Measurements from ENCODE around the gene BUD31.
"Not testable (repeated sequence)": the region's sequence is repeated elsewhere in the genome, so short reads cannot be mapped to it uniquely, and the experiment has no call there.

The BUD31 gene

DNA sequence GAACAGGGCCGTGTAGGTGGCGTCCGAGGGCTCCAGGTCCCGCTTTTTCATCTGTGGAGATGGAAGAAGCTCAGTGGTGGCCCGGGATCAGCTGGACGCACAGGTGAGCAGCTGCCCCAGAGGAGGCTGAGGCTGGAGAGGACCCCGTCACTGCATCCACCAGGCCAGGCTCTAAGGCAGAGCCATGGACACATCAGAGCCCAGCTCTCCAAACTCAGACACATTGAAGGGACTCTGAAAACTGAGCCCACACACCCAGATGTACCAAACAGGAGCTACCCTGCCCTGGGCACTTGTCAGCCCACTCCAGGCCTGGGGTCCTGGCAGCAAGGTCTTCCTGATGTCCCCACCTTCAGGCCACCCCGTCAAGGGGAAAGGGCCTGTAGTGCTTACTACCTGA lies 21.0 kb downstream of the BUD31 start:
- TF ChIP-seq POLR2AphosphoS5 (IDR thresholded peaks at IDR 0.05; ENCODE audit: borderline replicate concordance, low read depth, low read length), result no peak
- TF ChIP-seq FOXP2 (optimal IDR thresholded peaks at IDR 0.05; ENCODE audit: control extremely low read depth, extremely low read length, insufficient read depth), result no peak
- TF ChIP-seq EZH2 (IDR thresholded peaks at IDR 0.05), result no peak
- H3K9ac ChIP-seq (ENCODE audit: insufficient read length), result no peak overlapping the region
- H3K36me3 ChIP-seq (ENCODE audit: insufficient read depth, low read length), result peaks cover 51% of the 10 kb centered on the region; the same call in 1 of the 2 replicates
- no peaks in the 10 kb centered on the region for H3K9me3 ChIP-seq (ENCODE audit: low read depth, low read length)
- DNase-seq (ENCODE audit: low read depth, low spot score), result no peak
- no peak overlapping the region for H3K27ac ChIP-seq
- H3K4me3 ChIP-seq, result no peak overlapping the region

DNA sequence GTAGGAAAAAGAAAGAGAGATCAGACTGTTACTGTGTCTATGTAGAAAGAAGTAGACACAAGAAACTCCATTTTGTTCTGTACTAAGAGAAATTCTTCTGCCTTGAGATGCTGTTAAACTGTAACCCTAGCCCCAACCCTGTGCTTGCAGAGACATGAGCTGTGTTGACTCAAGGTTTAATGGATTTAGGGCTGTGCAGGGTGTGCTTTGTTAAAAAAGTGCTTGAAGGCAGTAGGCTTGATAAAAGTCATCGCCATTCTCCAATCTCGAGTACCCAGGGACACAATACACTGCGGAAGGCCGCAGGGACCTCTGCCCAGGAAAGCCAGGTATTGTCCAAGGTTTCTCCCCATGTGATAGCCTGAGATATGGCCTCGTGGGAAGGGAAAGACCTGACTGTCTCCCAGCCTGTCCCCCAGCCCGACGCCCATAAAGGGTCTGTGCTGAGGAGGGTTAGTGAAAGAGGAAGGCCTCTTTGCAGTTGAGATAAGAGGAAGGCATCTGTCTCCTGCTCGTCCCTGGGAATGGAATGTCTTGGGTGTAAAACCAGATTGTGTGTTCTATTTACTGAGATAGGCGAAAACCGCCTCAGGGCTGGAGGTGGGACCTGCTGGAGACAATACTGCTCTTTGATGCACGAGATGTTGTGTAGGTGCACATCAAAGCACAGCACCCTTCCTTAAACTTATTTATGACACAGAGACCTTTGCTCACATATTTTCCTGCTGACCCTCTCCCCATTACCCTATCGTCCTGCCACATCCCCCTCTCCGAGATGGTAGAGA lies 23.2 kb downstream of the BUD31 start:
- peaks cover 50% of the 10 kb centered on the region; the same call in 1 of the 2 replicates for H3K36me3 ChIP-seq (ENCODE audit: insufficient read depth, low read length)
- not testable (repeated sequence) for H3K9me3 ChIP-seq (ENCODE audit: low read depth, low read length); H3K27ac ChIP-seq; DNase-seq (ENCODE audit: low read depth, low spot score); H3K4me3 ChIP-seq; H3K9ac ChIP-seq (ENCODE audit: insufficient read length)

DNA sequence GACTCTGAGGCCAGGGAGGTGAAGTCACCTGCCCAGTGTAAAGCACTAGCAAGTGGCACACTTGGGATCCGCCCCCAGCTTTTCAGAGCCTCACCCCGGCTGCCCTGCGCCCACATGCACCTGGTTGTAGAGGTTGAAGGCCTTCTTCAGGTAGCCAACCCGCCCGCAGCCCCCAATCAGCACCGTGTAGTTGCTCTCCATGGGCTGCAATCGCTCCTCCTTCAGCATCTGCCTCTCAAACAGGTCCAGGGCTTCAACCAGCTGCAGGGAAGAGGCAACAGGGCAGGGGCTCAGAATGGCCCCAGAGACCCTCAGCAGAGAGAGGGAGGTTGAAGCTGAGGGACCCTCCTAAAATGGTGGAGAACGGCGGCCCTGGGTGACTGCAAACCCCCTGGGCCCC lies 24.4 kb downstream of the BUD31 start:
- TF ChIP-seq EZH2 (IDR thresholded peaks at IDR 0.05), result no peak
- no peak for TF ChIP-seq FOXP2 (optimal IDR thresholded peaks at IDR 0.05; ENCODE audit: control extremely low read depth, extremely low read length, insufficient read depth)
- no peak for TF ChIP-seq POLR2AphosphoS5 (IDR thresholded peaks at IDR 0.05; ENCODE audit: borderline replicate concordance, low read depth, low read length)
- H3K36me3 ChIP-seq (ENCODE audit: insufficient read depth, low read length), result peaks cover 50% of the 10 kb centered on the region; the same call in 1 of the 2 replicates
- H3K9ac ChIP-seq (ENCODE audit: insufficient read length), result no peak overlapping the region

DNA sequence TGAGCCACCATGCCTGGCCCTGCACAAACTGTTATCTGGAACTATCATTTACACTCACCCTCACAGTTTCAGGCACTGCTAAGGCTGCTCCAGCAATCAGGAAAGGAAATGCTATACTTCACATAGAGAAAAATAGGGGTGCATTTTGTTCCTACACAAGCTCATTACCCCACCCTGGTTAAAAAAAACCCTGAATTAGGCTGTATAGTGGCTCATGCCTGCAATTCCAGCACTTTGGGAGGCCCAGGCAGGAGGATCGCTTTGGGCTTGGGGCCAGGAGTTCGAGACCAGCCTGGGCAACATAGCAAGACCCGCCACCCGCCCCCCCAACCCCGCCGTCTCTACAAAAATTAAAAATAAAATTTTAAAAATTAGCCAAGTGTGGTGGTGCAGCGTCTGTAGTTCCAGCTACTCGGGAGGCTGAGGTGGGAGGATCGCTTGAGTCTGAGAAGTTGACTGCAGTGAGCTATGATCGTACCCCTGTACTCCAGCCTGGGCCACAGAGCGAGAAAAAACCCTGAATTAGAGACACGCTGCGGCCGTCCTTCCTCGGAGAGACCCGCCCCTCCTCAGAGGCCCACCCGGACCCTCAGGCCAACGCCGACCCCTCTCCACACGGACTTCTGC lies 29.3 kb downstream of the BUD31 start:
- Histone ChIP-seq H3K9ac (ENCODE audit: insufficient read length) (peak overlapping the region; percentile 95), H3K4me3 (peak overlapping the region; percentile 98), H3K36me3 (ENCODE audit: insufficient read depth, low read length) (peaks cover 29% of the 10 kb centered on the region; the same call in 1 of the 2 replicates), H3K9me3 (ENCODE audit: low read depth, low read length) (no peaks in the 10 kb centered on the region), H3K27ac (peak overlapping the region; percentile 54; the same call in 1 of the 2 replicates)
- DNase-seq (ENCODE audit: low read depth, low spot score), result no peak
- TF ChIP-seq FOXP2 (optimal IDR thresholded peaks at IDR 0.05; ENCODE audit: control extremely low read depth, extremely low read length, insufficient read depth), result no peak
- no peak for TF ChIP-seq POLR2AphosphoS5 (IDR thresholded peaks at IDR 0.05; ENCODE audit: borderline replicate concordance, low read depth, low read length)
- no peak for TF ChIP-seq EZH2 (IDR thresholded peaks at IDR 0.05)

More for the DNA sequence above, 24.4 kb downstream of the BUD31 start:
- Histone ChIP-seq H3K27ac (no peak overlapping the region), H3K4me3 (no peak overlapping the region), H3K9me3 (ENCODE audit: low read depth, low read length) (no peaks in the 10 kb centered on the region)
- DNase-seq (ENCODE audit: low read depth, low spot score), result no peak

DNA sequence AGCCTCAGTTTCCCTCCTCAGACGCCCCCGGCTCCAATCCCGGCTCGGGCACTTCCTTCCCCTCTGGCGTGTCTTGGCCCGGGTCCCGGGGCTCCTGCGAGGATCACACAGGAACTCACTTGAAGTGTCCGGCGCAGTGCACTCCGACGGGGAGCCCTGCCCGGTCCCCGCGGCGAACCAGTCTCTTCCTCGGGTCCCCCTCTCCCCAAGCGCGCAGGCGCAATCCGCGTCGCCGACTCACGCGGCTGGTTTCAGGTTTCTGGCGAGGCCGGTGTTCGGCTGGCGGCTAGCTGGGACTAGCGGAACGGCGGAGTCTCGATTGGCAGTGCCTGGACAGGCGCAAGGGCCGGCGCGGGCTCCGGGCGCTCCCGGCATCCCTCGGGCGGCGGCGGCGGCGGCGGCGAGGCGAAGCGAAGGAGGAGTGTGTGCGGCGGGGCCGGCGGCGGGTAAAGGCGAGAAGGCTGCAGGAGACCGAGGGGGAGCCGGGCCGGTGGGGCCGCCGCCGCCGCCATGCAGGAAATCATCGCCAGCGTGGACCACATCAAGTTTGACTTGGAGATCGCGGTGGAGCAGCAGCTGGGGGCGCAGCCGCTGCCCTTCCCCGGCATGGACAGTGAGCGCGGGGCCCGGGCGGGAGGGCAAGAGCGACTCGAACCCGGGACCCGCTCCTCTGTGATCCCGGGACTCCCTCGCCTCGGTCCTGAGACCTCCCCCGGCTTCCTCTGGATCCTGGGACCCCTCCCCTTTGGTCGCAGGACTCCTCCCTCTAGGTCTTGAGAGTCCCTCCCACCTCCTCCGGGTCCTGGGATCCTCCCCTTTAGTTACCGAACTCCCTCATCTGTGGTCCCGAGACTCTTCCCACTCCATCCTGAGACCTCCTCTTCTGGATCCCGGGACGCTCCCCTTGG lies 30.1 kb downstream of the BUD31 start, which contains the start of the genes CPSF4 and PTCD1:
CPSF4 (plus strand) TSS at position 371 of the 908 bp plus-strand sequence; CDS start at position 511, 140 bp downstream.
PTCD1 (minus strand) TSS at position 226 of the 908 bp plus-strand sequence. CDS start 3,556 bp downstream, outside the sequence.
- Histone ChIP-seq H3K27ac (peak within 1 kb of the TSS; percentile 81), H3K9ac (ENCODE audit: insufficient read length) (peak within 1 kb of the TSS; percentile 95), H3K36me3 (ENCODE audit: insufficient read depth, low read length) (peaks cover 30% of the 10 kb centered on the region; the same call in 1 of the 2 replicates), H3K4me3 (peak within 1 kb of the TSS; percentile 98), H3K9me3 (ENCODE audit: low read depth, low read length) (no peaks in the 10 kb centered on the region)
- TF ChIP-seq FOXP2 (optimal IDR thresholded peaks at IDR 0.05; ENCODE audit: control extremely low read depth, extremely low read length, insufficient read depth) (no peak), EZH2 (IDR thresholded peaks at IDR 0.05) (no peak), POLR2AphosphoS5 (IDR thresholded peaks at IDR 0.05; ENCODE audit: borderline replicate concordance, low read depth, low read length) (peak; percentile 77)
- peak; percentile 35 for DNase-seq (ENCODE audit: low read depth, low spot score)

DNA sequence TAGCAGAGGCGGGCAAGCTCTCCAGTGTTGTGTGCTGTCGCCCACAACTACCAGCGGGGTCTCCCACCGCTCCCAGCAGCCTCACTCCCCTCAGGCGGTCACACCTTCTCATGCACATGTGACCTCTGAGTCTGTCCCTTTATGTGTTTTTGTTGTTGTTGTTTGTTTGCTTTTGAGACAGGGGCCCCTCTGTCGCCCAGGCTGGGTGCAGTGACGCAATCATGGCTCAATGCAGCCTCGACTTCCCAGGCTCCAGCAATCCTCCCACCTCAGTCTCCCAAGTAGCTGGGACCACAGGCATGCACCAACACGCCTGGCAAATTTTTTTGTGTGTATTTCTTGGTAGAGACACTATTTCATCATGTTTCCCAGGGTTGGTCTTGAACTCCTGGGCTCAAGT lies 31.4 kb downstream of the BUD31 start:
- no peak overlapping the region for H3K27ac ChIP-seq
- no peaks in the 10 kb centered on the region for H3K9me3 ChIP-seq (ENCODE audit: low read depth, low read length)
- no peak for DNase-seq (ENCODE audit: low read depth, low spot score)
- peak overlapping the region; percentile 95 for H3K9ac ChIP-seq (ENCODE audit: insufficient read length)
- peaks cover 27% of the 10 kb centered on the region for H3K36me3 ChIP-seq (ENCODE audit: insufficient read depth, low read length)
- TF ChIP-seq EZH2 (IDR thresholded peaks at IDR 0.05), result no peak
- TF ChIP-seq FOXP2 (optimal IDR thresholded peaks at IDR 0.05; ENCODE audit: control extremely low read depth, extremely low read length, insufficient read depth), result no peak
- no peak for TF ChIP-seq POLR2AphosphoS5 (IDR thresholded peaks at IDR 0.05; ENCODE audit: borderline replicate concordance, low read depth, low read length)
- H3K4me3 ChIP-seq, result peak overlapping the region; percentile 98

DNA sequence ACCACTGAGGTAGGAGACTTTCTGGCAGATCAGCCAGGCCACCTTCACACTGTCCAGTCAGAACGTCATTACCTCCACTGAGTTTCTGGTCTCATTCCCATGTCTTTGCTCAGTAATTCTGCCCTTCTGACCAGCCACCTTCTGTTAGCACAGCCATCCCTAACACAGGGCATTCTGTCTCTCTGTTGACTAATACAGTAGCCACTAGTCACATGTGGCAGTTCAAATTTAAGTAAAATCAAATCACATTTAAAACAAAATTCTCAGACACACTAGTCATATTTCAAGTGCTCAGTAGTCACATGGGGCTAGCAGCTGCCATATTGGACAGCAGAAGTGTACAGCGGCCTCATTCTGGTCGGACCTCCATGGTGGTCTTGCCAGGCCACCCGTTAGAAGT lies 37.3 kb downstream of the BUD31 start:
- H3K9me3 ChIP-seq (ENCODE audit: low read depth, low read length), result no peaks in the 10 kb centered on the region
- no peak for TF ChIP-seq EZH2 (IDR thresholded peaks at IDR 0.05)
- no peak for TF ChIP-seq POLR2AphosphoS5 (IDR thresholded peaks at IDR 0.05; ENCODE audit: borderline replicate concordance, low read depth, low read length)
- no peak for TF ChIP-seq FOXP2 (optimal IDR thresholded peaks at IDR 0.05; ENCODE audit: control extremely low read depth, extremely low read length, insufficient read depth)
- no peak overlapping the region for H3K9ac ChIP-seq (ENCODE audit: insufficient read length)
- no peak overlapping the region for H3K4me3 ChIP-seq
- peaks cover 73% of the 10 kb centered on the region for H3K36me3 ChIP-seq (ENCODE audit: insufficient read depth, low read length)
- no peak overlapping the region for H3K27ac ChIP-seq
- DNase-seq (ENCODE audit: low read depth, low spot score), result no peak

DNA sequence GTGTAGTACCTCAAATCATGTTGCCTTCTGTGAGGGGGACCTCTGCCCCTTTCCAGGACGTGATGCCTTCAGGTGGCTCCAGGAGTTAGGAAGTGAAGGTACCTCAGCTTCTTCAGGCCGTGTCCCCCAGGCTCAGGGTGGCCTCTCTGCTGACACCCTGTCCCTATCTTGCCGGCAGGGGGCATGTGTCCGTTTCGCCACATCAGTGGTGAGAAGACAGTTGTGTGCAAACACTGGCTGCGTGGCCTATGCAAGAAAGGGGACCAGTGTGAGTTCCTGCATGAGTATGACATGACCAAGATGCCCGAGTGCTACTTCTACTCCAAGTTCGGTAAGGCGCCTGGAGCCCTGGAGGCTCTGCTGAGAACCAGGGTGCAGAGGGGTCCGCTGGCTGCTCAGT lies 39.2 kb downstream of the BUD31 start:
- H3K9me3 ChIP-seq (ENCODE audit: low read depth, low read length), result no peaks in the 10 kb centered on the region
- peaks cover 75% of the 10 kb centered on the region for H3K36me3 ChIP-seq (ENCODE audit: insufficient read depth, low read length)
- H3K9ac ChIP-seq (ENCODE audit: insufficient read length), result no peak overlapping the region
- no peak overlapping the region for H3K4me3 ChIP-seq
- no peak for DNase-seq (ENCODE audit: low read depth, low spot score)
- no peak overlapping the region for H3K27ac ChIP-seq
- TF ChIP-seq FOXP2 (optimal IDR thresholded peaks at IDR 0.05; ENCODE audit: control extremely low read depth, extremely low read length, insufficient read depth) (no peak), EZH2 (IDR thresholded peaks at IDR 0.05) (no peak), POLR2AphosphoS5 (IDR thresholded peaks at IDR 0.05; ENCODE audit: borderline replicate concordance, low read depth, low read length) (no peak)

Data from SK-N-MC (cell line).